Neural progenitor cell (in vitro differentiated cells): ENCODE results near the gene SAP30L.

ENCODE experiments used
- CTCF ChIP-seq: fragments of 200-600 bp; sonication (generic); IDR thresholded peaks from 2 replicates; pipeline ENCODE4 v1.5.1; 2017; ENCODE audit warnings: antibody characterized with exemption, mild to moderate bottlenecking
- EZH2phosphoT487 ChIP-seq: fragments of 200-600 bp; sonication (generic); IDR thresholded peaks from 2 replicates; pipeline ENCODE4 v1.6.1; 2017; ENCODE audit warnings: antibody characterized with exemption

GRCh38 chr5:154508114-154508513 is 62.3 kb downstream of the SAP30L start:
- TF ChIP-seq CTCF (no peak), EZH2phosphoT487 (no peak)
